HTERT RPE-1 (cell line): ENCODE data around the gene EXOC4.
"Not testable (repeated sequence)": the region's sequence is repeated elsewhere in the genome, so short reads cannot be mapped to it uniquely, and the experiment has no call there.

Experiments
- in situ Hi-C: fragments of 300-500 bp; cut with MboI; formaldehyde crosslinking; loops from 4 replicates; pipeline ENCODE4 v1.14.3; 2020; ENCODE audit warnings: low sequenced_read_pairs

Gene EXOC4

DNA sequence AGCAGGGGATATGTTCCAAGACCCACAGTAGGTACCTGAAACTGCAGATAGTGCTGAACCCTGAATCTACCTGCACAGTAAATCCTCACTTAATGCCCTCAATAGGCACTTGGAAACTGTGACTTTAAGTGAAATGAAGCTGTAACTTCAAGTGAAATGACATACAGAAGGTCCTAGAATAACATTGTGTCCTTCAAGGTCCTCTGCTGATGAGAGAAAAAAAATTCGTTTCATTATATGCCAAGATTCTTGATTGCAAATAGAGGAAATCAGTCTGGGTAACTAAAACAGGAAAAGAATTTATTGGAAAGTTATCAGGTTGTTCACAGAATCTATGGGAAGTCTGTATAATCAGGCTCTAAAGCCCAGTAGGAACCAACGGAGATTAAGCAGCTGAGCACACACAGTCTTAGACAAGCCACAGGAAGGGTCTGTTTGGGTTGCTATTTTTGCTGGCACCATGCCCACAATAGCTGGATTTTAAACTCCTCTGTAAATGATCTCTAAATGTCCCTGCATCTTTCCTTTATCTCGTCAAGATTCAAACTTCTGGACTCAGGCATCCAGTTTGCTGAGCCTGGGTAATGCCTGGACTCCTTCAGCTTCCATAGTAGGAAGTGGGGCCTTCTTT is 57.5 kb downstream of the EXOC4 start:
- in situ Hi-C loops = no loop called here

DNA sequence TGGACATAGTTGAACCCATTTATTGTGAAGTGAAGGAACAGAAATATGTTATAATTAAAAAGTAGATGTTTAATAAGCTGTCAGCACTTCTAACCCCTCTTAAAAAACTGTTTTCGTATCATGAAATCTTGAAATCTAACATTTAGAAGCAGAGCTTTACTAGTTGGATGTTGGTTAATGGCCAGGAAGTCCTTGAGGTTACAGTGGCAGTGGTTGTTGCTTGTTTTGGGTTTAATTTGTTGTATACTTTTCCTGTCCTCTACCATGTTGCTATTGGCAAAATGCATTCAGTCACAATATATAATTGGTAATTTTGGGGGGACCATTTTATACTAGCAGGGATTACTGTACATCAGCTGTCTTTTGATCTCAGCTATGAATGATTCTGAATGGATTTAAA is 60.7 kb downstream of the EXOC4 start:
- in situ Hi-C loops = no loop called here

DNA sequence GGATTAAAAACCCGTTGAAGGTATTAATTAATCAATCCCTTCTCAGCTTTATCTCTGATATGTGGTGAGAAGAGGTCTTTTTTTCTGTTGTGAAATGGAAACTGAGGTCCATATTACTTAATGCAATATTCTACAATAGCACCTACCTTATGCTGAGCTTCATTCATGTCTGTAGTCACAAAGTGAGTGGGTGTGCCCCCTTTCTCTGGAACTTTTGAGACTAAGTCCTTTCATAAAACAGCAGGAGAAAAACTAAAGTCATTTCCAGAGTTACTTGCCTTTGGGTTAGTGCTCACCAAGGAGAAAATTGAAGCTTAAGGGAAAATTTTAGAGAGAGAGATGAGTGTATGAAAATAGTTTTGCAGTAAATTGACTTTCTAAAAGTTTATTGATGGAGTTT is 61.2 kb downstream of the EXOC4 start:
- in situ Hi-C loops = no loop called here

DNA sequence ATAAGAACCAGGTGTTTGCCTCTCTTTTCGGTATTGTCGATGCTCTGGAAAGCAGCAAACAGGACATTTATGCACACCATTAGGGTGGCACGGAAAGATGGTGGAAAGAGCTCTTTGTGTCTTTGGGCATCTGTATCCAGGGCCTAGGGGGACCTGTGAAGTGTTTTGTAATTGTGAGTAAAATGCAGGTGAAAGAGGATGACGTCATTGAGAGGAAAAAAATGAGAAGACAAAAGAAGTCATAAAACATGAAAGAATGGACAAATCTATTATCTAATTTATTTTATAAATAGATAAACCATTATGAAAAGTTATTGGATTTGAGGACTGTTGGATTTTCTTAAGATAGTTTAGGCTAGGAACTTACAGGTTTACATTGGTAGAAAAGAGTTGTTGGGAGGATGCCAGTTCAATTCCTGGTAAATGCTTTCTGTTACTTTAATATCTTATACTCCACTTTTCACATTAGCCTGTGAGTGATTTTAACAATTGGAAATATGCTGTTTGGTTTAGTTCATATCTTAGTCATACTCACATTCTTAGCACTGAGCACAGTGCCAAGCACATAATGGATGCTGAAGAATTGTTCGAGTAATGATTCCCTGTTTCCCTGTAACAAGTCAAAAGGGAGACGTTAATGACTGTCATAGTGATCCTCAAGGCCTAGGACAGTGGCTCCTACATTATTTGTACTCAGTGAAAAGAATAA is 62.6 kb downstream of the EXOC4 start:
- in situ Hi-C loops = no loop called here

DNA sequence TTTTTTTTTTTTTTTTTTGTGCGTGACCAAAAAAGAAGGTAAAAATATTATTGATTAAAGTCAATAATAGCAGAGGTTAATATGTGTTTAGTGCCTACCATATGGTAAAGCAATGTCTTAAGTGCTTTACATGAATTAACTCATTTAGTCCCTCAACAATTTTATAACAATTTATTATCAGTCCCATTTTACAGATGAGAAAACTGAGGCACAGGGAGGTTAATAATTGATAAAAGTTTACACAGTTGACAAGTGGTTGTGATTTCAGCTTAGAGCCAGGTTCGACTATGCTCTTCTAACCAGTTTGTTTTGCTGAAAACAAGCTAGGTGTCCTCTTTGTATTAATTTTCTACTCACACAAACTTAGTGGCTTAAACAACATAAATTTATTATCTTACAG is 67.0 kb downstream of the EXOC4 start:
- in situ Hi-C loops = no loop called here

DNA sequence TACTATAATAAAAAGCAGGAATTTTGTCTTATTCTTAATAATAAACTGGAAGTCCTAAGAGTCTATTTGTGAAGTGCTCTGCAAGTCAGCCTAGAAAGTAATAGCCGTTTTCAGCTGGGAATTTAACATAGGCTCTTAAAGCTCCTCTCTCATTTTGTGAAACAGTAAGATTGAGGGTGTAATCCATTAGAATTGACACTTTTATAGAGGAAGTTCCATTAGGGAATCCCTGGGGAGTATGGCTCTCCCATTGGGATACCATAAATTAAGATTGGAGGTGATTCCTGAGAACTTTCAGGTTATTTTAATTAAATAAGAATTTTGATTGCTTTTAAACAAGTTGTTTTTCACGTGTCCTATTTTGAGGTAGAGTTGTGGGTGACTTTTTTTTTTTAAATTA is 68.0 kb downstream of the EXOC4 start:
- in situ Hi-C loops = no loop called here

DNA sequence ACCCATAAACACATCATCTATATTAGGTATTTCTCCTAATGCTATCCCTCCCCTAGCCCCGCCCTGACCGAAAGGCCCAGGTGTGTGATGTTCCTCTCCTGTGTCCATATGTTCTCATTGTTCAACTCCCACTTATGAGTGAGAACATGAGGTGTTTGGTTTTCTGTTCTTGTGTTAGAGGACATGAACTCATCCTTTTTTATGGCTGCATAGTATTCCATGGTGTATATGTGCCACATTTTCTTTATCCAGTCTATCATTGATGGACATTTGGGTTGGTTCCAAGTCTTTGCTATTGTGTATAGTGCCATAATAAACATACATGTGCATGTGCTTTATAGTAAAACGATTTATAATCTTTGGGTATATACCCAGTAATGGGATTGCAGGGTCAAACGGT is 68.5 kb downstream of the EXOC4 start:
- in situ Hi-C loops = not testable (repeated sequence)

DNA sequence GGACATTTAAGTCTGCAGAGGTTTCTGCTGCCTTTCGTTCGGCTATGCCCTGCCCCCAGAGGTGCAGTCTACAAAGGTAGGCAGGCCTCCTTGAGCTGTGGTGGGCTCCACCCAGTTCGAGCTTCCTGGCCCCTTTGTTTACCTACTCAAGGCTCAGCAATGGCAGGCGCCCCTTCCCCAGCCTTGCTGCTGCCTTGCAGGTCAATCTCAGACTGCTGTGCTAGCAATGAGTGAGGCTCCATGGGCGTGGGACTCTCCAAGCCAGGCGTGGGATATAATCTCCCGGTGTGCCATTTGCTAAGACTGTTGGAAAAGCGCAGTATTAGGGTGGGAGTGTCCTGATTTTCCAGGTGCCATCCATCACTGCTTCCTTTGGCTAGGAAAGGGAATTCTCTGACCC is 73.9 kb downstream of the EXOC4 start:
- in situ Hi-C loops = not testable (repeated sequence)

DNA sequence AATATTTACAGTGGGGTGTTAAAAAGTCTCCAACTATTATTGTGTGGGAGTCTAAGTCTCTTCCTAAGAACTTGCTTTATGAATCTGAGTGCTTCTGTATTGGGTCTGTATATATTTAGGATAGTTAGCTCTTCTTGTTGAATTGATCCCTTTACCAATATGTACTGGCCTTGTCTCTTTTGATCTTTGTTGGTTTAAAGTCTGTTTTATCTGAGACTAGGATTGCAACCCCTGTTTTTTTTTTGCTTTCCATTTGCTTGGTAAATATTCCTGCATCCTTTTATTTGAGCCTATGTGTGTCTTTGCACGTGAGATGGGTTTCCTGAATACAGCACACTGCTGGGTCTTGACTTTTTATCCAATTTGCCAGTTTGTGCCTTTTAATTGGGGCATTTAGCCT is 75.1 kb downstream of the EXOC4 start:
- in situ Hi-C loops = not testable (repeated sequence)

DNA sequence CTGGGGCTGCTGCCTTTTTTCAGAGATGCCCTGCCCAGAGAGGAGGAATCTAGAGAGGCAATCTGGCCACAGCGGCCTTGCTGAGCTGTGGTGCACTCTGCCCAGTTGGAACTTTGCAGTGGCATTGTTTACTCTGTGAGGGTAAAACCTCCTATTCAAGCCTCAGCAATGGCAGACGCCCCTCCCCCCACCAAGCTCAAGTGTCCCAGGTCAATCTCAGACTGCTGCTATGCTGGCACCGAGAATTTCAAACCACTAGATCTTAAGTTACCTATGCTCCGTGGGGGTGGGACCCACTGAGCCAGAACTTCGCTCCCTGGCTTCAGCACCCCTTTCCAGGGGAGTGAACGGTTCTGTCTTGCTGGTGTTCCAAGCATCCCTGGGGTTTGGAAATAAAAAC is 77.2 kb downstream of the EXOC4 start:
- in situ Hi-C loops = no loop called here

DNA sequence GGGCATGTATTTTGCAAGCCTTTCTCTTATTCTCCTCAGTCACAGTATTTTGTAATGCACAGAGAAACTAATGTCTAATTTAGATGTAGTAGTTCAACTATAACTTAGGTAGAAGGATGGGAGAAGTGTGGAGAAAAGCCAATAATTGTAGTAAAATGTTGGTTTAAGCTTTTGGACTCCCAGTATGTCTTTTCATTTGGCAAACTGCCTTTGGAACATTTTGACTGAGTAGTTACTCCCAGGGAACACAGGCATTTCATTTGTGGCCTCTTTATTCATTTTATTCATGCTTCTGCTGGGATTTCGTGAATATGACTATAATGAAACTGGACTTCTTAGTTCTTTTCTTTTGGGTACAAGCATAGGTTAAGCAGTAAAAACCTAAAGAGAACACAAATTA is 79.0 kb downstream of the EXOC4 start:
- in situ Hi-C loops = no loop called here

DNA sequence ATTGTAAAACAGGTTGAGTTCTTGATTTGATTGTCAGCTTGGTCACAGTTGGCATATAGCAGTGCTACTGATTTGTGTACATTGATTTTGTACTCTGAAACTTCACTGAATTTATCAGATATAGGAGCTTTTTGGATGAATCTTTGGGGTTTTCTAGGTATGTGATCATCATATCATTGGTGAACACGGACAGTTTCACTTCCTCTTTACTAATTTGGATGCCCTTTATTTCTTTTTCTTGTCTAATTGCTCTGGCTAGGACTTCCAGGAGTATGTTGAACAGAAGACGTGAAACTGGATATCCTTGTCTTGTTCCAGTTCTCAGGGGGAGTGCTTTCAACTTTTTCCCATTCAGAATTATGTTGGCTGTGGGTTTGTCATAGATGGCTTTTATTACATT is 86.9 kb downstream of the EXOC4 start:
- in situ Hi-C loops = no loop called here

DNA sequence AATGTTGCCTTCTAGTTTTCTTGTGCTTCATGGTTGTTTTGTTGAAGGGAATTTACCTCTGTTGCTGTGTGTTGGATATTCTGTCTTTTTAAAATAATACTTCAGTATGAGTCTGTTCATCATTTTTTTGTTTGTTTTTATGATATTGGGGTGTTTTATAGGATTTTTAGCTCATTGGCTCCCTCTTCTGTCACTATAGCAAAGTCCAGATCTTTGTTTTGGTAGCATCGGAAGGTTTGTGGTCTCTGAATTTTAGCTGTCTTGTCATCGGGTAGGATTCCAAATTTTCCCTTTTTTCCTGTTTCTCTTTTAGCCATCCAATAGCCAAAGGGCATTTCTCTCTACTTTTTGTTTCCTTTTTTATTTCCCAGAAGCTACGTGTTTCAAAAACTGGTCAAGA is 91.4 kb downstream of the EXOC4 start:
- in situ Hi-C loops = no loop called here

DNA sequence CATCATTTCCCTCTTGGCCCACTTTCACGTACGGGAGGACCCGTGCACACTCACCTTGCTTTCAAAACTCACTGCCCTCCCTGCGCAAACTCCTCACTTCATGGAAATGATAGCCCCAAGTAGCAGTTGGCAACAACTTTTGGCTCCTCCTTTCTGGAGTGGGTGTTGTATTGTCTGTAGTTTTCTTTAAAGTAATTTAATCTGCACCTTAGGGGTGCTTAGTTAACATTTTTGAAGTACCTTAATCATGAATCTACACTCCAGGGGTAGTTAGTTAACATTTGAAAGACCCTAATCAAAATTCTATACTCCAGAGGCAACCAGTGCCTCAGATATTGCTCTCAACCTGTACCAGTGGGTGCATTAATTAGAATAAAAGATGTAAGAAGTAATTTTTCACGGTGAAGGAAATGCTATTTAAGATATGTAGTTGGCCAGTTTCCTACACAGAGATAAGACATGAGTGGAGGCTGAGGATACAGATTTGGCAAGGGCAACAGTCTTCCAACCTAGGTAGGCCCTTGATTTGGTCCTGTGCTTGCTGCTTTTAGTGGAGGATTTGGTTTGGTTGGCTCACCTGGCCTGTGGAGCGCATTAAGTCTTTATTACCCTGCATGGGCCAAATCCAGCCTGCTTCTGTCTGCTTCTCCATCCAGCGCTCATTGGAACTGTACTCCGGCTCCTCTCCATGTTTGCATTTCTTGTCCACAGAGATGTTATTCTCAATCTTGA is 93.0 kb downstream of the EXOC4 start:
- in situ Hi-C loops = no loop called here

DNA sequence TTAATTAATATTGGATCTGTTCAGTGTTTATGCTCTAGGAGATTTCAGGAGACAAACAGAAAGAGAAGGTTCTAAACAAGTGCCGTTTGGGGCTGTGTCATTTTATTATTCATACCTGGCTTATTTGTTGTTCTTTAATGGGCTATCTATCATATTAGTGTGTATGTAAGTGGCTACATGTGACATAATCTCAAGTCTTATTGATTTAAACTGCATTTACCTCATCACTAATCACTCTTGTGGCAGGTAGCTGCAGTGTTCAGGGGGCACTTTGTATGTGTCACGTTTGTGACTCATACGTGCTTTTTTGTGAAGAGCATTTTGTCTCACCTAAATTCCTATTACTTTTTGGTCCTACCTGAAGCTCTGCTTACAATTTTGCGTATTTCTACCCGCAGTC is 95.4 kb downstream of the EXOC4 start:
- in situ Hi-C loops = no loop called here

DNA sequence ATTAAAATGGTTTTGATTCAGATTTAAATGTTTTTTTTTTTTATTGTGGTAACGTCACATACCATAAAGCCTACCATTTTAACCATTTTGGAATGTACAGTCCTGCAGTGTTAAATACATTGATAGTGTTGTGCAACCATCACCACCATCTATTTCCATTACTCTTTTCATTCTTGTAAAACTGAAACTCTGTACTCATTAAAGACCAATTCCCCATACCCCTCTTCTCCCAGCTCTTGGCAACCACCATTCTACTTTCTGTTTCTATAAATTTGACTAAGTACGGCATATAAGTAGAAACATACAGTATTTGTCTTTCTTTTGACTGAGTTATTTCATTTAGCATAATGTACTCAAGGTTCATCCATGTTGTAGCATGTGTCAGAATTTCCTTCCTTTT is 96.2 kb downstream of the EXOC4 start:
- in situ Hi-C loops = no loop called here

DNA sequence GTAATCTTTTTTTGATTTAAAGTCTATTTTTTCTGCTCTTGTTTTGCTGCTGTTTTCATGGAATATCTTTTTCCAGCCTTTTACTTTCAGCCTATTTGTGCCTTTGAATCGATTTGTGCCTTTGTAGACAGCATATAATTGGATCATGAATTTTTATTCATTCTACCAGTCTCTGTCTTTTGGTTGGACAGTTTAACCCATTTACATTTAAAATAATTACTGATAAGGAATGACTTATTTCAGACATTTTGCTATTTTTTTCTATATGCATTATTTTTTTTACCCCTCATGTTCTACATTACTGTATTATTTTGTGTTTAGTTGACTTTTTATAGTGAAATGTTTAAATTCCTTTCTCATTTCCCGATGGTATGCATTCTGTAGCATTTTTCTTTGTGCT is 99.6 kb downstream of the EXOC4 start:
- in situ Hi-C loops = no loop called here

DNA sequence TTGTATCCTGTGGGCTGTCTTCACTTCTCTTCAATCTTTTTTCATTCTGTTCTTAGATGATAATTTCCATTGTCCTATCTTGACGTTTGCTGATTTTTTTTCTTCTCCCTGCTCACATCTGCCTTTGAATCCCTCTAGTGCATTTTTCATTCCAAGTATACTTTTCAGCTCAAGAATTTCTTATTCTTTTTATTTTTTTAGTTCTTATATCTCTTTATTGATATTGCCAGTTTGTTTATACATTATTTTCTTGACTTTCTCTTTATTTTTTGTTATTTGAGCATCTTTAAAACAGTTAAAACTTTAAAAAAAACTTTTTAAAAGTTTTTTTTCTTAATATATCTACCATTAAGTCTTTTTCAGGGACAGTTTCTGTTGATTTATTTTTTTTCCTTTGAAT is 100.9 kb downstream of the EXOC4 start:
- in situ Hi-C loops = no loop called here

DNA sequence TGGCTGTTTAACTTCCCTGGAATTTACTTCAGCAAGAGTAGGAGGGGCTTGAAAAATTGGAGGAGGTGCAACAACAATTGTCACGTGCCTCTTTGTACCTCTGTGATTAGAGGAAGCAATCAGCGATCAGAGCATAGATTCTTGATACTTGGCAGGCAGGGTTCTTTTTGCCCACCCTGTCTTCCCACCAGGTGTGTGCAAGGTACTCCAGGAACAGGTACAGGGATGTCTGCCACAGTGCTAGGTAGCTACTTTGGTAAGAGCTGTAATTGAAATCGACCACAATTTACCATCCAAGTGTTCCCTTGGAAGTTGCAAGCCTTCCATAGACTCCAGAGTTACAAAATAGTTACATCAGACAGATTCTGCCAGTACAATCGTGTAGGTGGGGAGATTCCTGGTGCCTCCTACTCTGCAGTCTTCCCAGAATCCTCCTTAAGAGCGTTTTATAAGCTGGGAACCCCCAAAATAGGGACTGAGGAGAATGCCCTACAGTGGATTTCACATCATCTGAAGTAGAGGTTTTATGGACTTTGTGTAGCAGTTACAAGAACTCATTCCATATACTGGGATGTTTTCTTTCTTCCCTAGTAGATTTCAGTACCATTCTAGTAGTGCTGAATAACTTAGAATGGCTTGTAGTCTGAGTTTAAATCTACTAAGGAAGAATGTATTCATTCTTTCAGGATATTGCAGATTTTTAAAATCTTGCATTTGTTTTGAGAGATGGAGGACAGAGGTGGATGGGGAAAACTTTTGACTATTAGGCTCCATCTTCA is 101.9 kb downstream of the EXOC4 start:
- in situ Hi-C loops = no loop called here

DNA sequence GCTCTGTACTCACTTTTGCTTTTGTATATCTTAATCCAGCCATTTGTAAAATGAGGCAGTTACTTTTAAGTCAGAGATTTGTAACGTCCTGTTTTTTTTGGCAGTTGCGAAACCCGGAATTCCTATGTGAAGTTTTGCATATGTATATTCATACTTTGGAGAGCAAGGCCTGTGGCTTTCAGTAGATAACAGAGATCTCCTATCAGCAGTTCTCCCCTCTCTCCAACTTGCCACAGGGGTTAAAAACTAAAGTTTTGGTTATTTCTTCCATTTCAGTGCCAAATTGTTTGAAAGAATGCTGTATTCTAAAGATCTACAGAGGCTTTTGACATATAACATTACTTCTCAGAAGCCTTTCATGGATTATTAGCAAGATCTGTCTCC is 102.4 kb downstream of the EXOC4 start:
- in situ Hi-C loops = no loop called here

DNA sequence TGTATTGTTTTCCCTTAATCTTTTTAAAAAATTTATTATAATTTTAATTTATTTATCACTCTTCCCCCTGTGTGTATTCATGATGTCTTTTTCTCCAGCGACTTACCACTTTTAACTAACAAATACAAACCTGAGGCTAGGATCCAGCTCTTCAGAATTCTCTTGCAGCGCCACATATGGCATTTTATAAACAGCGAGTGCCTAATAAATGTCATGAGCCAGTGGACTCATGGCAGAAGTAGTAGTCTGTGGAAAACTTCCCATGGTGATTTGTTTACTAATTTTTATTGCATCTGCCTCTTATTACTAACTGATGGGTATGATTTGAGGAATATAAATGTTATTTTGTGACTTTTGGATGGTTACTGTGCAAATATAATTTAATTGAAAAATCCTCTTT is 102.9 kb downstream of the EXOC4 start:
- in situ Hi-C loops = no loop called here

DNA sequence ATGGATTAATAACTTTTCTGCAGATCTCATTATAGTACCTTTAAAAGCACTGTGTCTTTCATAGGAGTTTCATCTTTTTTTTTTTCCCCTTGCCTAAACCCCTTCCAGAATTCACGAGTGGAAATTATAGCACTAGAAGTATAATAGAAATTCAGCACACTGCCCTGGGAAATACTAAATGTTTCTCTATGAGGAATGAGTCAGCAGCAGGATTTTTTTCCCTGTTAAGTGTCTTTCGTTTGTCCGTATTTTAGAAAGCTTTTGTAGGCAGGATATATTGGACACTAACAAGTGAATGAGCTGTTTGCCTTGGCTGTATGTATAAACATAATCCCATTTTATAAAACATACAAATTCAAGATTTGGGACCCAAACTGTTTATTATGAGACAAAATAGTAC is 105.8 kb downstream of the EXOC4 start:
- in situ Hi-C loops = no loop called here
